OCI-LY1 (cell line): Measurements from ENCODE around the gene SNX14.

Experiments
- H2AFZ ChIP-seq: fragments of 200-600 bp; sonication (generic), shearing (Covaris generic); 2 replicates; pipeline ENCODE4 v1.6.0; 2014; ENCODE audit warnings: antibody characterized with exemption, mild to moderate bottlenecking, low read length
- H3F3A ChIP-seq: fragments of 200-600 bp; sonication (generic), shearing (Covaris generic); 2 replicates; pipeline ENCODE4 v1.6.0; 2014; ENCODE audit warnings: mild to moderate bottlenecking, antibody characterized with exemption, low read length, moderate library complexity; ENCODE audit not compliant: insufficient read depth
- H3K27ac ChIP-seq: fragments of 200-600 bp; sonication (generic); 2 replicates; pipeline ENCODE4 v1.5.1; 2014; ENCODE audit warnings: low read length, mixed run types, mild to moderate bottlenecking, low read depth; ENCODE audit not compliant: poor library complexity, severe bottlenecking
- H3K27me3 ChIP-seq: fragments of 200-600 bp; sonication (generic); 2 replicates; pipeline ENCODE4 v1.6.0; 2014; ENCODE audit warnings: antibody characterized with exemption, mild to moderate bottlenecking, low read length, moderate library complexity; ENCODE audit not compliant: insufficient read depth
- H3K36me3 ChIP-seq: fragments of 200-600 bp; sonication (generic); 2 replicates; pipeline ENCODE4 v1.6.1; 2014; ENCODE audit warnings: mild to moderate bottlenecking, antibody characterized with exemption, low read length, moderate library complexity, mixed read lengths; ENCODE audit not compliant: insufficient read depth
- H3K4me1 ChIP-seq: fragments of 200-600 bp; sonication (generic); 2 replicates; pipeline ENCODE4 v1.5.1; 2014; ENCODE audit warnings: mild to moderate bottlenecking, low read length, moderate library complexity; ENCODE audit not compliant: insufficient read depth, severe bottlenecking
- H3K4me2 ChIP-seq: fragments of 200-600 bp; sonication (generic), shearing (Covaris generic); 2 replicates; pipeline ENCODE4 v1.6.1; 2014; ENCODE audit warnings: low read length
- H3K4me3 ChIP-seq: fragments of 200-600 bp; sonication (generic); 2 replicates; pipeline ENCODE4 v1.5.1; 2014; ENCODE audit warnings: low read length, low read depth, mild to moderate bottlenecking, mixed read lengths; ENCODE audit not compliant: poor library complexity, severe bottlenecking
- H3K79me2 ChIP-seq: fragments of 200-600 bp; shearing (Covaris generic); 2 replicates; pipeline ENCODE4 v1.6.1; 2016; ENCODE audit warnings: mixed run types, low read length, mixed read lengths; ENCODE audit not compliant: insufficient read depth
- H3K9ac ChIP-seq: fragments of 200-600 bp; sonication (generic), shearing (Covaris generic); 2 replicates; pipeline ENCODE4 v1.6.1; 2014; ENCODE audit warnings: mild to moderate bottlenecking, low read length, mixed read lengths
- H3K9me2 ChIP-seq: fragments of 200-600 bp; sonication (generic), shearing (Covaris generic); 2 replicates; pipeline ENCODE4 v1.6.1; 2014; ENCODE audit warnings: low read depth, mild to moderate bottlenecking, low read length, mixed read lengths
- H3K9me3 ChIP-seq: fragments of 200-600 bp; shearing (Covaris generic); 2 replicates; pipeline ENCODE4 v1.6.1; 2014; ENCODE audit warnings: low read length, mixed read lengths
- H4K20me1 ChIP-seq: fragments of 200-600 bp; sonication (generic), shearing (Covaris generic); 2 replicates; pipeline ENCODE4 v1.6.0; 2016; ENCODE audit warnings: mild to moderate bottlenecking, low read length; ENCODE audit not compliant: insufficient read depth
- EZH2 ChIP-seq: fragments of 200-600 bp; sonication (generic), shearing (Covaris generic); IDR thresholded peaks from 2 replicates; pipeline ENCODE4 v1.8.0; 2017; ENCODE audit warnings: borderline replicate concordance, mixed run types, mild to moderate bottlenecking, antibody characterized with exemption, low read length, moderate library complexity, mixed read lengths
- TF ChIP-seq, protein P1 (sequence below): fragments of 200-600 bp; sonication (generic), shearing (Covaris generic); IDR thresholded peaks from 2 replicates; pipeline ENCODE4 v1.5.1; 2017; ENCODE audit warnings: mild to moderate bottlenecking, antibody characterized with exemption, low read length, moderate library complexity, mixed read lengths

SNX14 gene

DNA sequence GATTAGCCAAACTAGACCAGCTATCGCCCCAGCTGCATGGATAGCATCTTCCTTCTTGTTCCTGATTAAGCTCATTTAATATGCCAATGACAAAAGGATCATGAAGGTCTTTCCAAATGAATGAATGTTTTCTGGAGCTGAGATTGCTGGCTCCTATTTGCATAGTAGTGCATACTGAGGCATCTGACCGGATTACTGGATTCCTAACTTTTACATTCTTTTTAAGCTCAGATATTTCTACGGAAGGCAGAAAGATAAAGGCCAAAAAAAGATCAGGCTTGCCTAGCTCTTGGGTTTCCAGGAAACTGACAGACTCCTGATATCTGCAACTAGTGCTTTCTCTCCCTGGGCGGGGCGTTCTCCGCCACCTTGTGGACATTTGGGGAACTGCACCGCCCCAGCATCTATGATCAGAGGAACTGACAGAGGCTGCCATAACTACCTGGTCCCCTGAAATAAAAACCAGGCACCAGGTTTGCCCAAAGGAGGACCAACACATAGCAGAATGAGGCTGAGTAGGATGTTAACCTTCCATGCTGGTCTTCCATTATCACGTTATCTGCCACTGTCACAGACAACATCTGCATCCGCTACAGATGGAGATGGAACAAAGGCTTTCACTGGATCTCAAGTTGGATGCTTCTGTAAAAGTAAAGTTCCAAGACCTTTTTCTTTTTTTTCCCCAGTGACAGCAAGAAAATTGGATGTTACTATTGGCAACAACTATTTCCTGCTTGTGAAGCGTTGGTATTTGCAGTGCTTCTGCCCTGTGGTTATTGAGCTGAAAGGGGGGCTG, 110.6 kb downstream of the SNX14 start:
- H3K79me2 ChIP-seq = no peaks in the 10 kb centered on the region
- TF ChIP-seq, protein P1, sequence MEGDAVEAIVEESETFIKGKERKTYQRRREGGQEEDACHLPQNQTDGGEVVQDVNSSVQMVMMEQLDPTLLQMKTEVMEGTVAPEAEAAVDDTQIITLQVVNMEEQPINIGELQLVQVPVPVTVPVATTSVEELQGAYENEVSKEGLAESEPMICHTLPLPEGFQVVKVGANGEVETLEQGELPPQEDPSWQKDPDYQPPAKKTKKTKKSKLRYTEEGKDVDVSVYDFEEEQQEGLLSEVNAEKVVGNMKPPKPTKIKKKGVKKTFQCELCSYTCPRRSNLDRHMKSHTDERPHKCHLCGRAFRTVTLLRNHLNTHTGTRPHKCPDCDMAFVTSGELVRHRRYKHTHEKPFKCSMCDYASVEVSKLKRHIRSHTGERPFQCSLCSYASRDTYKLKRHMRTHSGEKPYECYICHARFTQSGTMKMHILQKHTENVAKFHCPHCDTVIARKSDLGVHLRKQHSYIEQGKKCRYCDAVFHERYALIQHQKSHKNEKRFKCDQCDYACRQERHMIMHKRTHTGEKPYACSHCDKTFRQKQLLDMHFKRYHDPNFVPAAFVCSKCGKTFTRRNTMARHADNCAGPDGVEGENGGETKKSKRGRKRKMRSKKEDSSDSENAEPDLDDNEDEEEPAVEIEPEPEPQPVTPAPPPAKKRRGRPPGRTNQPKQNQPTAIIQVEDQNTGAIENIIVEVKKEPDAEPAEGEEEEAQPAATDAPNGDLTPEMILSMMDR = peak; percentile 98
- no peak for TF ChIP-seq EZH2
- H3K27me3 ChIP-seq = no peaks in the 10 kb centered on the region
- H3K9me2 ChIP-seq = no peaks in the 10 kb centered on the region
- H3K36me3 ChIP-seq = no peaks in the 10 kb centered on the region
- H4K20me1 ChIP-seq = no peaks in the 10 kb centered on the region
- H3K9ac ChIP-seq = no peak overlapping the region
- H3K4me1 ChIP-seq = no peaks in the 10 kb centered on the region
- H2AFZ ChIP-seq = no peak overlapping the region
- H3F3A ChIP-seq = no peaks in the 10 kb centered on the region
- H3K27ac ChIP-seq = no peak overlapping the region
- H3K4me2 ChIP-seq = no peak overlapping the region
- no peaks in the 10 kb centered on the region for H3K9me3 ChIP-seq
- H3K4me3 ChIP-seq = no peak overlapping the region

DNA sequence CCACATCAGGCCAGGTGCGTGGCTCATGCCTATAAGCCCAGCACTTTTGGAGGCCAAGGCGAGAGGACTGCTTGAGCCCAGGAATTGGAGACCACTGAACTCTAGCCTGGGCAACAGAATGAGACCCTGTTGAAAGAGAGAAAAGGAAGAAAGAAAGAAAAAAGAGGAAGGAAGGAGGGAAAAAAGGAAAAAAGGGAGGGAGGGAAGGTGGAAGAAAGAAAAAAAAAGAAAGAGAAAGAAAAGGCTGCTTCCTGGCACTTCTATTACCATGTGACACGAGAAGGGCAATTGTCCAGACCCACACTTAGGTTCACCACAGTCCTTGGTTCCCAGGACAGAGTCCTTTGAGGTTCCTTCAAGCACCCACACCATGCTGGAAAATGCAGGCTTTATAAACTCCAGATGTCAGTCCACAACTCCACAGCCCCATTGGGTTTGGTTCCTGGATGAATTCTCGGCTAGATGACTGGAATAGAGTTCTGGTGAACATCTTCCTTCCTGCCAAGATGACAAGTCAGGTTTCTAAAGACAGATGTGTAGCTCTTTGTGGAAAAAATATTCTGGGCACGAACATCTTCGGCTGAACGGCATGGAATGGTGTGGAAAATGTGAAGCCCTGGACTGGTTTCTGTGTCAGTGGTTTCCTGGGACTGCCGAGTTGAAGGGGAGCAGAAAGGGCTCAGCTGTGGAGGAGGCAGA, 111.3 kb downstream of the SNX14 start:
- Histone ChIP-seq H3K4me3 (no peak overlapping the region), H3K9me2 (no peaks in the 10 kb centered on the region), H3K36me3 (no peaks in the 10 kb centered on the region), H3K4me2 (no peak overlapping the region), H2AFZ (no peak overlapping the region), H3K27me3 (no peaks in the 10 kb centered on the region), H3K9ac (no peak overlapping the region), H3F3A (no peaks in the 10 kb centered on the region), H4K20me1 (no peaks in the 10 kb centered on the region), H3K27ac (no peak overlapping the region), H3K9me3 (no peaks in the 10 kb centered on the region), H3K79me2 (no peaks in the 10 kb centered on the region), H3K4me1 (no peaks in the 10 kb centered on the region)
- TF ChIP-seq, protein P1 = no peak
- TF ChIP-seq EZH2 = no peak

DNA sequence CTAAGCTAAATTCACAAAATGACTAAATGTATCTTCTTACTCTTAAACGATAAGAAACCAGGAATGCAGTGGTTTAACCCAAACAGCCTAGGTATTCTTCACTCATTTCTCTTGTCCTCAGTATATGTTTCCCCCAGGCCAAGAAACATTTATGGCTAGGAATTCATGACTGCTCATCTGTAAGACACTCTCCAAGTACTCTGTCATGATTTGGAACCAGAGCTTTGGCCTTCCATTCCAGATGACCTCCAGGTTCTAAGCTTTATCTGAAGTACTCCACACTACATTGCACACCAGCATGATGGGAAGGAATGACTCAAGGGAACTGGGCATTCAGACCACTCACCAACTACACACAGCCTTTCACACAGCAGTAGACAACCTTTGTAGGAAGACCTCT, 114.5 kb downstream of the SNX14 start:
- no peak overlapping the region for H3K4me2 ChIP-seq
- no peaks in the 10 kb centered on the region for H4K20me1 ChIP-seq
- H3K9ac ChIP-seq = no peak overlapping the region
- H3K27me3 ChIP-seq = no peaks in the 10 kb centered on the region
- H3K27ac ChIP-seq = no peak overlapping the region
- no peak overlapping the region for H3K4me3 ChIP-seq
- no peaks in the 10 kb centered on the region for H3K4me1 ChIP-seq
- no peak for TF ChIP-seq EZH2
- TF ChIP-seq, protein P1 = no peak
- H3K36me3 ChIP-seq = no peaks in the 10 kb centered on the region
- no peaks in the 10 kb centered on the region for H3K9me2 ChIP-seq
- no peaks in the 10 kb centered on the region for H3F3A ChIP-seq
- no peaks in the 10 kb centered on the region for H3K9me3 ChIP-seq
- H3K79me2 ChIP-seq = no peaks in the 10 kb centered on the region
- no peak overlapping the region for H2AFZ ChIP-seq
